BJ (cell line): ENCODE data around the gene GRAMD1B. TPM values are rescaled to one million over a fixed set of nuclear protein-coding genes. Genes with fewer than 3 reads are reported as not detected.

Experiments used
- CTCF ChIA-PET: fragments of 350-600 bp; formaldehyde crosslinking; extraction: SDS; loops from one replicate; lab custom pipeline; 2021; ENCODE audit warnings: antibody characterized with exemption, inconsistent platforms; lab: Yijun Ruan, JAX
- POLR2A ChIA-PET: fragments of 300-600 bp; sonication (Branson Sonifier 250); formaldehyde crosslinking; extraction: SDS; loops from one replicate; lab custom pipeline; 2021; ENCODE audit warnings: antibody characterized with exemption; lab: Charles Lee
- DNase-seq: peaks from one replicate; pipeline ENCODE4 v3.0.0-alpha.2; 2011; ENCODE audit warnings: low read depth
- H3K27me3 ChIP-seq: 2 replicates; pipeline ENCODE4 v1.6.0; 2011; ENCODE audit warnings: low read length; ENCODE audit not compliant: control insufficient read depth, insufficient read depth
- H3K36me3 ChIP-seq: 2 replicates; pipeline ENCODE4 v1.5.1; 2011; ENCODE audit warnings: low read length; ENCODE audit not compliant: control insufficient read depth, insufficient read depth
- H3K4me3 ChIP-seq: 2 replicates; pipeline ENCODE4 v1.5.1; 2011; ENCODE audit warnings: low read depth, mild to moderate bottlenecking, control low read depth, low read length
- CTCF ChIP-seq: IDR thresholded peaks from 2 replicates; pipeline ENCODE4 v1.5.1; 2011; ENCODE audit warnings: low read depth, mild to moderate bottlenecking, control low read depth, inconsistent platforms, low read length, moderate library complexity; ENCODE audit not compliant: insufficient read depth
- polyA plus RNA-seq: library from polyadenylated mRNA; depleted of rRNA; stranded (reverse); fragments of >200 nt; gene quantifications from 2 replicates; pipeline ENCODE4 v1.2.3, GENCODE V29; 2011

The GRAMD1B gene
- polyA plus RNA-seq, 1 experiment = 11.7 TPM

GRCh38 chr11:123384116-123384515 is 46.0 kb upstream of the GRAMD1B start:
- TF ChIP-seq CTCF = no peak
- CTCF ChIA-PET = interaction anchor here (0.8 kb wide), 1 partner anchor 23 kb away, joined by 3 read pairs; no protein-coding TSS in a partner anchor
- Histone ChIP-seq H3K4me3 (no peak overlapping the region), H3K27me3 (peaks cover 10% of the 10 kb centered on the region), H3K36me3 (no peaks in the 10 kb centered on the region)
- POLR2A ChIA-PET = no interaction called here
- DNase-seq = no peak

- no peaks in the 10 kb centered on the region for H3K36me3 ChIP-seq
- DNase-seq = peak; percentile 61
- no peak for TF ChIP-seq CTCF
- peaks cover 3% of the 10 kb centered on the region; the same call in 1 of the 2 replicates for H3K27me3 ChIP-seq
- ChIA-PET CTCF (interaction anchor here (0.7 to 2.2 kb wide), 3 partner anchors 20 to 92 kb away, joined by 3 to 6 read pairs (median 4); no protein-coding TSS in a partner anchor), POLR2A (no interaction called here)
- no peak overlapping the region for H3K4me3 ChIP-seq
Measured at GRCh38 chr11:123386796-123387510, 43.1 kb upstream of the GRAMD1B start.

GRCh38 chr11:123388640-123389039 is 41.4 kb upstream of the GRAMD1B start:
- DNase-seq = no peak
- no peak for TF ChIP-seq CTCF
- ChIA-PET CTCF (interaction anchor here (1.2 to 2.2 kb wide), 2 partner anchors 16 to 90 kb away, joined by 5 to 6 read pairs; no protein-coding TSS in a partner anchor), POLR2A (no interaction called here)
- H3K4me3 ChIP-seq = no peak overlapping the region
- H3K27me3 ChIP-seq = peaks cover 2% of the 10 kb centered on the region
- no peaks in the 10 kb centered on the region for H3K36me3 ChIP-seq

GRCh38 chr11:123390146-123390545 is 39.9 kb upstream of the GRAMD1B start:
- ChIA-PET POLR2A (no interaction called here), CTCF (interaction anchor here (0.7 to 1.2 kb wide), 2 partner anchors 18 to 60 kb away, joined by 3 to 4 read pairs; no protein-coding TSS in a partner anchor)
- no peak for DNase-seq
- Histone ChIP-seq H3K4me3 (no peak overlapping the region), H3K36me3 (no peaks in the 10 kb centered on the region), H3K27me3 (peaks cover 4% of the 10 kb centered on the region)
- no peak for TF ChIP-seq CTCF

- ChIA-PET POLR2A (no interaction called here), CTCF (no interaction called here)
- peaks cover 4% of the 10 kb centered on the region for H3K27me3 ChIP-seq
- no peak overlapping the region for H3K4me3 ChIP-seq
- no peak for DNase-seq
- TF ChIP-seq CTCF = no peak
- no peaks in the 10 kb centered on the region for H3K36me3 ChIP-seq
Measured at GRCh38 chr11:123391646-123392348, 38.3 kb upstream of the GRAMD1B start.
